HCT116 (cell line): ENCODE results near the gene NPHP3. TPM values are rescaled to one million over a fixed set of nuclear protein-coding genes. Genes with fewer than 3 reads are reported as not detected.

ENCODE experiments used
- ATAC-seq: fragments of 200-7000 bp; cut with Tn5 transposase; 2 replicates; pipeline ENCODE4 v1.9.1; 2020; ENCODE audit warnings: mild to moderate bottlenecking, moderate library complexity
- BruUV-seq: library from RNA; stranded (reverse); fragments of 400-500 nt; replicated peaks from 2 replicates; lab custom pipeline; 2021; lab: Mats Ljungman, UMichigan
- CTCF ChIA-PET: fragments of 300-600 bp; sonication (Branson Sonifier 250); formaldehyde crosslinking; loops from one replicate; lab custom pipeline; 2021; ENCODE audit warnings: antibody characterized with exemption; lab: Charles Lee
- POLR2A ChIA-PET: fragments of 300-600, 350-600 bp; sonication (Branson Sonifier 250); formaldehyde crosslinking; loops from one replicate; lab custom pipeline; 2021; ENCODE audit warnings: antibody characterized with exemption; lab: Charles Lee
- RAD21 ChIA-PET, 2 experiments: fragments of 300-600 bp; sonication (Branson Sonifier 250); formaldehyde crosslinking; loops; one replicate each; lab custom pipeline; 2023; ENCODE audit warnings: low total read pairs in 2 of 2; ENCODE audit not compliant: uncharacterized antibody in 2 of 2, unreplicated experiment in 2 of 2, low non-redundant PET in 1 of 2; lab: Charles Lee
- DNase-seq: peaks from one replicate; pipeline ENCODE4 v3.0.0-alpha.2; 2010; ENCODE audit warnings: low read depth, low spot score
- H2AFZ ChIP-seq: fragments of 200-600 bp; shearing (Covaris generic), sonication (generic); 2 replicates; pipeline ENCODE4 v1.6.1; 2017; ENCODE audit warnings: low read depth, mixed run types, mixed read lengths, antibody characterized with exemption, low read length; ENCODE audit not compliant: poor library complexity, severe bottlenecking
- H3K27ac ChIP-seq: 2 replicates; pipeline ENCODE4 v1.5.1; 2012; ENCODE audit warnings: low read depth, low read length
- H3K27me3 ChIP-seq: fragments of 200-600 bp; sonication (generic); 2 replicates; pipeline ENCODE4 v1.6.1; 2016; ENCODE audit warnings: mixed run types, low read length, mixed read lengths; ENCODE audit not compliant: insufficient read depth
- H3K36me3 ChIP-seq, 2 experiments: fragments of 200-500 bp in 1 of 2; fragments of 200-600 bp in 1 of 2; sonication (Bioruptor generic) in 1 of 2; sonication (generic) in 1 of 2; 2 replicates each; pipeline versions ENCODE4 v1.5.1 to v1.6.1; 2014 to 2016; ENCODE audit warnings: low read length in 2 of 2, inconsistent platforms in 1 of 2, mixed read lengths in 1 of 2, mixed run types in 1 of 2; ENCODE audit not compliant: insufficient read depth in 2 of 2, control insufficient read depth in 1 of 2
- H3K4me1 ChIP-seq, 2 experiments: fragments of 200-600 bp in 1 of 2; sonication (generic) in 1 of 2; 2 replicates each; pipeline versions ENCODE4 v1.5.1 to v1.6.1; 2012 to 2017; ENCODE audit warnings: low read length in 2 of 2, inconsistent platforms in 1 of 2, mild to moderate bottlenecking in 1 of 2, mixed read lengths in 1 of 2, mixed run types in 1 of 2, moderate library complexity in 1 of 2; ENCODE audit not compliant: insufficient read depth in 2 of 2, control insufficient read depth in 1 of 2
- H3K4me2 ChIP-seq: fragments of 200-600 bp; sonication (generic); 2 replicates; pipeline ENCODE4 v1.6.1; 2017; ENCODE audit warnings: mixed run types, low read length, mixed read lengths
- H3K4me3 ChIP-seq, 2 experiments: fragments of 200-600 bp in 1 of 2; sonication (generic) in 1 of 2; replicated peaks in 1 of 2; 2 replicates each; pipeline ENCODE4 v1.5.1; 2011 to 2016; ENCODE audit warnings: low read length in 2 of 2, control low read depth in 1 of 2, low read depth in 1 of 2, mild to moderate bottlenecking in 1 of 2, mixed read lengths in 1 of 2, mixed run types in 1 of 2
- H3K79me2 ChIP-seq: fragments of 200-600 bp; sonication (generic); 2 replicates; pipeline ENCODE4 v1.6.1; 2017; ENCODE audit warnings: mild to moderate bottlenecking, mixed run types, low read length, moderate library complexity, mixed read lengths; ENCODE audit not compliant: insufficient read depth
- H3K9ac ChIP-seq: fragments of 200-600 bp; sonication (generic); 2 replicates; pipeline ENCODE4 v1.6.1; 2016; ENCODE audit warnings: low read length, mixed read lengths
- H3K9me2 ChIP-seq: fragments of 200-600 bp; sonication (generic), shearing (Covaris generic); 2 replicates; pipeline ENCODE4 v1.6.1; 2017; ENCODE audit warnings: mixed run types, mild to moderate bottlenecking, moderate library complexity; ENCODE audit not compliant: insufficient read depth
- H3K9me3 ChIP-seq, 2 experiments: fragments of 200-500 bp in 1 of 2; fragments of 200-600 bp in 1 of 2; sonication (Bioruptor generic) in 1 of 2; sonication (generic) in 1 of 2; 2 replicates each; pipeline ENCODE4 v1.6.1; 2014 to 2017; ENCODE audit warnings: low read length in 2 of 2, mixed read lengths in 2 of 2, inconsistent platforms in 1 of 2, low read depth in 1 of 2, mild to moderate bottlenecking in 1 of 2, mixed run types in 1 of 2, moderate library complexity in 1 of 2; ENCODE audit not compliant: control insufficient read depth in 1 of 2, insufficient read depth in 1 of 2
- H4K20me1 ChIP-seq: fragments of 200-600 bp; sonication (generic), shearing (Covaris generic); 2 replicates; pipeline ENCODE4 v1.6.1; 2017; ENCODE audit warnings: mixed run types, mild to moderate bottlenecking, moderate library complexity; ENCODE audit not compliant: insufficient read depth
- EGR1 ChIP-seq: IDR thresholded peaks from 2 replicates; pipeline ENCODE4 v1.6.1; 2012; ENCODE audit warnings: low read depth
- ELF1 ChIP-seq: IDR thresholded peaks from 2 replicates; pipeline ENCODE4 v1.6.1; 2012; ENCODE audit warnings: low read depth, borderline replicate concordance
- EZH2 ChIP-seq: fragments of 200-600 bp; sonication (generic); IDR thresholded peaks from 2 replicates; pipeline ENCODE4 v1.6.1; 2017; ENCODE audit warnings: antibody characterized with exemption, mixed run types
- EZH2phosphoT487 ChIP-seq: fragments of 200-600 bp; IDR thresholded peaks from 2 replicates; pipeline ENCODE4 v1.6.1; 2018; ENCODE audit warnings: antibody characterized with exemption, borderline replicate concordance
- JUND ChIP-seq: IDR thresholded peaks from 2 replicates; pipeline ENCODE4 v1.6.1; 2012
- RAD21 ChIP-seq: IDR thresholded peaks from 2 replicates; pipeline ENCODE4 v1.6.1; 2012; ENCODE audit warnings: low read depth, mild to moderate bottlenecking
- SIN3A ChIP-seq: IDR thresholded peaks from 2 replicates; pipeline ENCODE4 v1.6.1; 2012; ENCODE audit warnings: low read depth
- ZFX ChIP-seq: fragments of 450-650 bp; IDR thresholded peaks from 2 replicates; pipeline ENCODE4 v1.6.1; 2017
- intact Hi-C: fragments of 100-400 bp; cut with micrococcal nuclease; formaldehyde crosslinking; loops from 2 replicates; pipeline ENCODE4 v1.10.0; 2022
- total RNA-seq: library from RNA; stranded (reverse); gene quantifications from one replicate; pipeline ENCODE4 v1.2.1, GENCODE V29; 2021; ENCODE audit not compliant: unreplicated experiment
- TF ChIP-seq, protein P1 (sequence below): IDR thresholded peaks from 2 replicates; pipeline ENCODE4 v1.6.1; 2011; ENCODE audit warnings: mild to moderate bottlenecking, low read length, moderate library complexity; ENCODE audit not compliant: insufficient replicate concordance; ENCODE audit errors: extremely low read depth
- TF ChIP-seq, protein P2 (sequence below): IDR thresholded peaks from 2 replicates; pipeline ENCODE4 v1.6.1; 2012
- TF ChIP-seq, protein P3 (sequence below): IDR thresholded peaks from 2 replicates; pipeline ENCODE4 v1.6.1; 2012
- TF ChIP-seq, protein P4 (sequence below), 3 experiments: fragments of 200-600 bp in 1 of 3; sonication (generic) in 1 of 3; IDR thresholded peaks in 2 of 3; conservative IDR thresholded peaks in 1 of 3; 2 replicates each; pipeline ENCODE4 v1.5.1; 2012 to 2017; ENCODE audit warnings: low read depth in 2 of 3, low read length in 2 of 3, antibody characterized with exemption in 1 of 3, borderline replicate concordance in 1 of 3, control low read depth in 1 of 3, mild to moderate bottlenecking in 1 of 3, mixed read lengths in 1 of 3, mixed run types in 1 of 3, moderate library complexity in 1 of 3; ENCODE audit not compliant: insufficient read depth in 1 of 3

The NPHP3 gene
- total RNA-seq, 1 experiment from 2014 or later = 15.5 TPM

DNA sequence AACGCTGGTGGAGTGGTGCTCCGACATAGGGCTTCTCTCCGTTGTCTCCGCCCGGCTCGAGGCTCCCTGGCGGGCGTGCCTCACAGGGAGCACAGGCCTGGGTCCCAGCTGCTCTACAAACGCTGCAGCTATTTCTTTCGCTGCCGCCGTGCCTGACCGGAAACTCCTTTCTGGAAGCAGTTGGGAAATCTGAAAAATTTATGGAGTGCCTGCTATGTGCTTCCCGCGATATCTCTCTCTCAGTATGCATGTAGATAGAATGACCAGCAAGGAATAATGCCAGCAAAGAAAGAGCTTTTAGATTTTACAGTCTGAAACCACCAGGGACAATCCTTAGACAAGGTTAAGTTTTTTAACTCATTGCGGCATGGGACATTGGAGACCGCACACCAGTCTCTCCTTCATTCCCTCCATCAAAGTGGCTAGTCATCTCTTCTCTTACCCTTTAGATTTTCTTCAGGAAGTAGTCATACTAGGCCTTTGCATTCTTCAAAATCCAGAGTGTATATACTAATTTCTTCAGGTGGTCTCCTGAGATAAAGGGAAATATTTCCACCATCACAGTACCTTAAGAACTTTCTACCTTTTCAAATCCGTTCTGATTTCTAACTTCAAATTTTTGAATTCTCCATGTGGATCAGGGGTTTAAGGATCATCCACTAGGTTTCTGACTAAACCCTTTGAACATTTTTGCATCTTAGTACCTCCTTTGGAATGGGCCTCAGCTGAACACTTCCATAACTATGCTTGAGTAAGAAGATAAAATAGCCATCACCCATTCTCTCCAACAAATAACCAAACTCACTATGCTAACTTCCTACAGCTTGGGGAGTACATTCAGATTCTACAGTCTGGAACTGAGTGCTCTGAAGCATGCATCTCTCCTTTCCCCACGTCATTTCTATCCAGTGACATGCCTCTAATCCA, 1.1 kb upstream of the NPHP3 start (continued):
- TF ChIP-seq, protein P1, sequence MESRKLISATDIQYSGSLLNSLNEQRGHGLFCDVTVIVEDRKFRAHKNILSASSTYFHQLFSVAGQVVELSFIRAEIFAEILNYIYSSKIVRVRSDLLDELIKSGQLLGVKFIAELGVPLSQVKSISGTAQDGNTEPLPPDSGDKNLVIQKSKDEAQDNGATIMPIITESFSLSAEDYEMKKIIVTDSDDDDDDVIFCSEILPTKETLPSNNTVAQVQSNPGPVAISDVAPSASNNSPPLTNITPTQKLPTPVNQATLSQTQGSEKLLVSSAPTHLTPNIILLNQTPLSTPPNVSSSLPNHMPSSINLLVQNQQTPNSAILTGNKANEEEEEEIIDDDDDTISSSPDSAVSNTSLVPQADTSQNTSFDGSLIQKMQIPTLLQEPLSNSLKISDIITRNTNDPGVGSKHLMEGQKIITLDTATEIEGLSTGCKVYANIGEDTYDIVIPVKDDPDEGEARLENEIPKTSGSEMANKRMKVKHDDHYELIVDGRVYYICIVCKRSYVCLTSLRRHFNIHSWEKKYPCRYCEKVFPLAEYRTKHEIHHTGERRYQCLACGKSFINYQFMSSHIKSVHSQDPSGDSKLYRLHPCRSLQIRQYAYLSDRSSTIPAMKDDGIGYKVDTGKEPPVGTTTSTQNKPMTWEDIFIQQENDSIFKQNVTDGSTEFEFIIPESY = no peak
- TF ChIP-seq, protein P2, sequence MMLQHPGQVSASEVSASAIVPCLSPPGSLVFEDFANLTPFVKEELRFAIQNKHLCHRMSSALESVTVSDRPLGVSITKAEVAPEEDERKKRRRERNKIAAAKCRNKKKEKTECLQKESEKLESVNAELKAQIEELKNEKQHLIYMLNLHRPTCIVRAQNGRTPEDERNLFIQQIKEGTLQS = no peak
- TF ChIP-seq EZH2 = no peak
- TF ChIP-seq SIN3A = no peak
- TF ChIP-seq, protein P3, sequence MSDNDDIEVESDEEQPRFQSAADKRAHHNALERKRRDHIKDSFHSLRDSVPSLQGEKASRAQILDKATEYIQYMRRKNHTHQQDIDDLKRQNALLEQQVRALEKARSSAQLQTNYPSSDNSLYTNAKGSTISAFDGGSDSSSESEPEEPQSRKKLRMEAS = no peak
- TF ChIP-seq JUND = no peak
- no peak for TF ChIP-seq EGR1
- TF ChIP-seq ZFX = no peak
- no peak for TF ChIP-seq RAD21
- no peak for TF ChIP-seq EZH2phosphoT487
- TF ChIP-seq ELF1 = no peak

DNA sequence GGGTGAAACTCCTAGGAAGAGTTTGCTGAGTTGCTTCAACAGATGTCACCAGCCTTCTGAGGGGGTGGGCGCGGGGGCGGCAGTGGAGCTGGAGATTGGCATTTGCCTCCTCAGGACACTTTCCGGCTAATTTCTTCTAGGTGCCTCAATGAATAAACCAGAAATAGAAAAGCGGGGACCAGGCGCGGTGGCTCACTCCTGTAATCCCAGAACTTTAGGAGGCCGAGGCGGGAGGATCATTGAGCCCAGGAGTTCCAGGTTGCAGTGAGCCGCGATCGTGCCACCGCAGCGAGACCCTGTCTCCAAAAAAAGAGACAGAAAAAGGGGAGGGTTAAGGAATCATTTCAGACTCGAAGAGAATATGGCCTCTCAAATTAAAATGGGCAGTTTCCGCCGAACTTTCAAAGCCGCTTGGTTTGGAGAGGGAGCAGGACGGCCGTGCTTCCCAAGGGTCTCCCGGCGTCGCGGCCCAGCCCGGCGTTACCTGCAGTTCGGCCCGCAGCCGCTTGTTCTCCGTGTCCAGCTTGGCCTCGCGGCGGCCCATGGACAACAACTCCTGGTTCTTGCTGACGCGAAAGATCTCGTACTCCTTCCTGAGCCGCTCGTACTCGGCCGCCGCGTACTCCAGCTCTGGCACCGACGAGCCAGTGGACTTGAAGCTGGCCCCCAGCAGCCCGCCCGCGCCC, 587 bp downstream of the NPHP3 start:
- Histone ChIP-seq H2AFZ (no peak overlapping the region), H3K27ac (peak overlapping the region; percentile 59), H3K4me1 (peaks cover 7 to 20% of the 10 kb centered on the region in 2 experiments; a peak in 3 of 4 replicates), H3K36me3 (0 out of 4 replicates have a peak, but pooled peaks cover 5% of the 10 kb centered on the region in 2 experiments), H3K79me2 (peaks cover 6% of the 10 kb centered on the region), H3K9me2 (no peaks in the 10 kb centered on the region), H3K9ac (peak overlapping the region; percentile 79), H3K27me3 (no peaks in the 10 kb centered on the region), H3K4me3 (peak overlapping the region; percentile 78 to 79), H4K20me1 (no peaks in the 10 kb centered on the region), H3K9me3 (no peaks in the 10 kb centered on the region), H3K4me2 (peak overlapping the region; percentile 87)
- BruUV-seq = no TSS peak
- ChIA-PET RAD21 (no interaction called here), CTCF (no interaction called here), POLR2A (no interaction called here)
- ATAC-seq (peak; percentile 51), DNase-seq (no peak)
- intact Hi-C loops = loop anchor here (5.0 to 10.0 kb wide), 2 partner anchors 851 to 1493 kb away; partner anchors contain the start of gene CDV3
- TF ChIP-seq, protein P4, sequence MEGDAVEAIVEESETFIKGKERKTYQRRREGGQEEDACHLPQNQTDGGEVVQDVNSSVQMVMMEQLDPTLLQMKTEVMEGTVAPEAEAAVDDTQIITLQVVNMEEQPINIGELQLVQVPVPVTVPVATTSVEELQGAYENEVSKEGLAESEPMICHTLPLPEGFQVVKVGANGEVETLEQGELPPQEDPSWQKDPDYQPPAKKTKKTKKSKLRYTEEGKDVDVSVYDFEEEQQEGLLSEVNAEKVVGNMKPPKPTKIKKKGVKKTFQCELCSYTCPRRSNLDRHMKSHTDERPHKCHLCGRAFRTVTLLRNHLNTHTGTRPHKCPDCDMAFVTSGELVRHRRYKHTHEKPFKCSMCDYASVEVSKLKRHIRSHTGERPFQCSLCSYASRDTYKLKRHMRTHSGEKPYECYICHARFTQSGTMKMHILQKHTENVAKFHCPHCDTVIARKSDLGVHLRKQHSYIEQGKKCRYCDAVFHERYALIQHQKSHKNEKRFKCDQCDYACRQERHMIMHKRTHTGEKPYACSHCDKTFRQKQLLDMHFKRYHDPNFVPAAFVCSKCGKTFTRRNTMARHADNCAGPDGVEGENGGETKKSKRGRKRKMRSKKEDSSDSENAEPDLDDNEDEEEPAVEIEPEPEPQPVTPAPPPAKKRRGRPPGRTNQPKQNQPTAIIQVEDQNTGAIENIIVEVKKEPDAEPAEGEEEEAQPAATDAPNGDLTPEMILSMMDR (IDR thresholded peaks at IDR 0.05 in 2 of 3, conservative IDR thresholded peaks at IDR 0.05 in 1 of 3; ENCODE audit: borderline replicate concordance in 1 of 3, insufficient read depth in 1 of 3, low read depth in 2 of 3, low read length in 2 of 3) = peak in 1 of 3 experiments; percentile 23; a peak in 2 of 6 replicates
- peak; percentile 33; the same call in 1 of the 2 replicates for TF ChIP-seq EGR1
- TF ChIP-seq, protein P3 = no peak
